Lower lobe of right lung (tissue), 2 donors: ENCODE measurements around the gene CUEDC1. TPM values are rescaled to one million over a fixed set of nuclear protein-coding genes. Genes with fewer than 3 reads are reported as not detected.

Experiments used
- ATAC-seq, 2 donors: fragments of 200-7000 bp; cut with Tn5 transposase; one replicate each; pipeline ENCODE4 v1.9.1; 2020 to 2022; ENCODE audit warnings: mild to moderate bottlenecking in 2 of 2, moderate library complexity in 2 of 2
- DNase-seq: peaks from one replicate; pipeline ENCODE4 v3.0.0-alpha.2; 2020
- H3K27ac ChIP-seq: fragments of 200-600 bp; one replicate; pipeline ENCODE4 v1.8.0; 2022
- H3K27me3 ChIP-seq: fragments of 200-600 bp; one replicate; pipeline ENCODE4 v1.8.0; 2022; ENCODE audit warnings: low read depth
- H3K36me3 ChIP-seq: fragments of 200-600 bp; one replicate; pipeline ENCODE4 v1.8.0; 2022; ENCODE audit warnings: mild to moderate bottlenecking
- H3K4me1 ChIP-seq: fragments of 200-600 bp; one replicate; pipeline ENCODE4 v1.8.0; 2022
- H3K4me3 ChIP-seq: fragments of 200-600 bp; one replicate; pipeline ENCODE4 v1.8.0; 2022; ENCODE audit warnings: mild to moderate bottlenecking
- H3K9me3 ChIP-seq: fragments of 200-600 bp; one replicate; pipeline ENCODE4 v1.8.0; 2022
- CTCF ChIP-seq: fragments of 200-600 bp; IDR thresholded peaks from one replicate; pipeline ENCODE4 v1.8.0; 2022; ENCODE audit warnings: antibody characterized with exemption, mild to moderate bottlenecking
- intact Hi-C: fragments of 100-400 bp; cut with DNase I; formaldehyde crosslinking; loops from one replicate; pipeline ENCODE4 v1.11.0; 2022
- total RNA-seq: library from RNA; stranded (reverse); fragmentation: NEBNext Ultra II Directional; extraction: Animal tissue kit (Norgen Biotek cat#: 25700); gene quantifications from one replicate; pipeline ENCODE4 v1.2.1, GENCODE V29; 2021
- donor health status: DM: no; HTN: yes; CAD: no; lungs with severe emphysema.

The CUEDC1 gene
- total RNA-seq, 1 donor from 2014 or later: 42.8 TPM

DNA sequence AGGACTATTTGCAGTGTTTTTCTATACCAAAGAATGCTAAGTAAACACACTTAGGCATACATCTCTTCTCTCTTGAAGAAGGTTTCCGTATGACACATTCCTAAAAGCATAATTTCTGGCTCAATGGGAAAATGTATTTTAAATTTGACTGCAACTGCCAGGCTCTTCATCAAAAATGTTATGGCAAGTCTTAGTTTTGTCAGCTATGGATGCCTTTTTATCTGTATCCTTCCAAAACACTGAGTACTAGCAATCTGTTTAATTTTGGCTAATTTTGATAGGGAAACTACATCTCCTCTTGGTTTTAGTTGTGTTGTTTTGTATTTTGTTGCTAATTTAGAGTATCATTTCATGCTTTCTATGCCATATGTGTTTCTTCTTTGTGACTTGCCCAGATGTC is 140.8 kb downstream of the CUEDC1 start:
- Histone ChIP-seq H3K4me1 (peaks cover 19% of the 10 kb centered on the region), H3K27me3 (no peaks in the 10 kb centered on the region), H3K9me3 (no peaks in the 10 kb centered on the region), H3K36me3 (no peaks in the 10 kb centered on the region), H3K27ac (no peak overlapping the region), H3K4me3 (no peak overlapping the region)
- intact Hi-C loops: no loop called here
- ATAC-seq (no peak), DNase-seq (no peak)
- TF ChIP-seq CTCF: no peak

GRCh38 chr17:57811638-57812280 is 143.5 kb downstream of the CUEDC1 start:
- H3K27ac ChIP-seq: no peak overlapping the region
- intact Hi-C loops: no loop called here
- no peaks in the 10 kb centered on the region for H3K36me3 ChIP-seq
- no peaks in the 10 kb centered on the region for H3K27me3 ChIP-seq
- ATAC-seq: no peak
- peaks cover 19% of the 10 kb centered on the region for H3K4me1 ChIP-seq
- H3K9me3 ChIP-seq: no peaks in the 10 kb centered on the region
- DNase-seq: no peak
- TF ChIP-seq CTCF: no peak
- H3K4me3 ChIP-seq: peak overlapping the region; percentile 12

Other genes starting within 250 kb of the CUEDC1 start
- not detected for gene CCDC182, start 210.1 kb downstream of the CUEDC1 start, total RNA-seq
- gene MRPS23, start 105.4 kb downstream of the CUEDC1 start, total RNA-seq: 35.4 TPM
- 73.5 TPM for gene VEZF1, start 32.8 kb upstream of the CUEDC1 start, total RNA-seq
- gene SRSF1, start 51.8 kb upstream of the CUEDC1 start, total RNA-seq: 159 TPM
- gene DYNLL2, start 128.0 kb upstream of the CUEDC1 start, total RNA-seq: 33.8 TPM
- not detected for gene OR4D1, start 193.0 kb upstream of the CUEDC1 start, total RNA-seq
- gene OR4D2, start 211.6 kb upstream of the CUEDC1 start, total RNA-seq: not detected
- gene EPX, start 237.3 kb upstream of the CUEDC1 start, total RNA-seq: not detected